ENCODE measurements around the gene WDFY3.

- TF ChIP-seq CTCF (IDR thresholded peaks at IDR 0.05) (no peak), POLR2A (IDR thresholded peaks at IDR 0.05) (no peak)
Observed at GRCh38 chr4:84651499-84651898, 315.0 kb downstream of the WDFY3 start.

Data from testis (tissue), 2 donors.